ENCODE results near the gene EPN1.
"Not testable (repeated sequence)": the region's sequence is repeated elsewhere in the genome, so short reads cannot be mapped to it uniquely, and the experiment has no call there.

The EPN1 gene

GRCh38 chr19:55693336-55693974 is 18.4 kb downstream of the EPN1 start:
- no peak for DNase-seq (ENCODE audit: low read depth)

DNA sequence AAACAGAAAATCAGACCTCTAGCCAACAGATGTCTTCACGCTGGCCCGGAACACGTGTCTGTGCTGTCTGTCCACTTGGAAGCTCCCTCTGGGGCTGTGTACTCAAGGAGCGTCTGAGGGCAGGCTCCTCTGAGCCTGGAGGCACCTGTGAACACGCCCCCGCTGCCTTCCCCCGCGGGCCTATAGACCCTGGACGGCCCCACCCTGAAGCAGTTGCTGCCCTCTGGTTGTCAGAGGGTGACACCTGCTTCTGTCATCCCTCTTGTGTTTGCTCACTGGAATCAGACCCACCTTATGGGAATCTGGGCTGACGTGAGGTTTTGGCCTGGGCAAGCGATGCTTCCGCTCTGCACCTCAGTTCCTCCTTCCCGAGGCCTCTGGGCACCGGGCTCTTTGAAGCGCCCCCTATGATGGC is 19.2 kb downstream of the EPN1 start:
- no peak for DNase-seq (ENCODE audit: low read depth)

- DNase-seq (ENCODE audit: low read depth): no peak
These were observed 19.8 kb downstream of the EPN1 start for GRCh38 chr19:55694656-55695491.

GRCh38 chr19:55695511-55696290 is 20.7 kb downstream of the EPN1 start:
- DNase-seq (ENCODE audit: low read depth): no peak

DNA sequence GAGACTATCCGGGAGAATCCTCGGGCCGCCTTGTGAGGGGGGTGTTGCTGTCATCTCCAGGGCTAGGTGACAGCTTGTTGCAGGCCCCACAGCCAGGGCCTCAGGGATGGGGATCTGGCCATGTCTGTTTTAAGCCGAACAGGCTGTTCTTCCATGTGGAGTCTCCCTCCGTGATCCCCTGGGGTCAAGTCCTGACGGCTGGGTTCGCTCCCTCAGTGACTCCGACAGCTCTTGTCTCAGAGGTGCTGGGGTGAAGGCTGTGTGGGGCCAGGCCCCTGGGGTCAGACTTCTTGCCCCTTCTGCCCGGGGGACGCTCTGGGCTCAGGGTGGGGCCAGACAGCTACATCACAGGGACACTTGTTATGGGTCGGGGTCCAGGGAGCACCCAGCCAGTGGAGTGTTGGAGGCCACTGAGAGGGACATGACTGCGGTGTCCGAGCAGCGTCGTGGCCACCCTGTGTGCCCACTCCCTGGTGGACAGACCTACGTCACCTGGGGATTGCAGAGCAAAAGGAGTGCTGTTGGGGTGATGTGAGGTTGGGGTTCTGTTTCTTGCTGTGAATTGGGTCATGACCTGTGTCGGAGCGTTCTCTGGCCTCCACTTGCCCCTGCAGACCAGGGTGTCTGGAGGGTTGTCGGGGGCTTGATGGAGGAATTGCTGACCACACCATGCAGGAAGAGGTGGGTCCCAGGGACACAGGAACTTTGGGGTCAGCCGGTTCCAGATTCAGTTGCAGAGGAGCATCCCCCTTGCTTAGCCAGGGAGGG is 21.5 kb downstream of the EPN1 start:
- DNase-seq (ENCODE audit: low read depth): no peak

DNA sequence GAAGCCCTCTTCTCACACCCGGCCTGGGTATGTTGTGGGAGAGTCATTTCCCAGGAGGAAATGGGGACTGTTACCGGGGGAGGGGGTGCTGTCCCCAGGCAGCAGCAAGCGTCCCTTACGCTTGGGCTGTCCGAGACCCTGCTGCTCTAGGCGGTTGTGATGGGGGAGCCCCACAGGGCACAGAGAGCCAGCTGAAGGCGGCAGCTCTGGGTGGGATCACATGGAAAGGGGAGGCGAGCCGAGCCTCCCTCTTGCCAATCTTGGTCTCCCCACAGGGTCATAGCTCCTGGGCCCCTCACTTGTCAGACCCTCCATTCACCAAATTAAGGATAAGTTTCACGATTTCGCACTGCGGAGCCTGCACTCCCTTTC is 22.0 kb downstream of the EPN1 start:
- no peak for DNase-seq (ENCODE audit: low read depth)

DNA sequence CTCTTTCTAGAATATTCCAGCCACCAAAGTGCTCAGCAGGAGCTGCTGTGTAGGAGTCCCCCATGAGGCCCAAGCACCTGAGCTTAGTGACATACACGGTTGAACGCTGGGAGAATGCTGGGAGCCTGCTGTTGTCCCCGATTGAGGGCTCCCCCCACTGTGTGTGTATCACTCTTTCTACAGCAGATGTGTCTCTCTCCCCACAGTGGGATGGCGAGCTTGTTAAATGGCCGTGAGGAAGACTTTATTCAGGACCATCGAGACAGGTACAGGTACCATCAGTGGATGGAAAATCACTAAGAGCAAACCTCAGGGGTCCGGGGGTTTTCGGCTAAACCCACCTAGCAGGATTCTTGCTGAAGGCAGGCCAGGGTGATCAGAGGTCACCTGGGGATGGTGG is 22.7 kb downstream of the EPN1 start:
- no peak for DNase-seq (ENCODE audit: low read depth)

DNA sequence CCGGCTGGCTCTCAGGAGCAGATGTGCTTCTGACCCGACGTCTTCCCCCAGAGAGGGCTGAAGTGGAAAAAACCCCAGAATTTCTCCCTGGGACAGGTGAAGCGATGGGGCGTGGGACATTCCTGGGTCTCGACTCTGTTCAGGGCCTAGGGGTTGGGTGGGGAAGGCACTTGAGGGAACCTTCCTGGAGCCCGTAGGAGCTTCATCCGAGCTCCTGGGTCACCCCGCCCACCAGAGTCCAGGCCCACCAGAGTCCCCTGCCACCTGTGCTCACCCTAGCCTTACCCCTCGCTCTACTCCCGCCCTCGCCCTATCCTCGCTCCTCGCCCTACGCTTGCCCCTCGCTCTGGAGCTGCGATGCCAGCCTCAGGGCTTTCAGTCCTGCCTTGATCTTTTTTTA is 23.2 kb downstream of the EPN1 start:
- DNase-seq (ENCODE audit: low read depth): no peak

DNA sequence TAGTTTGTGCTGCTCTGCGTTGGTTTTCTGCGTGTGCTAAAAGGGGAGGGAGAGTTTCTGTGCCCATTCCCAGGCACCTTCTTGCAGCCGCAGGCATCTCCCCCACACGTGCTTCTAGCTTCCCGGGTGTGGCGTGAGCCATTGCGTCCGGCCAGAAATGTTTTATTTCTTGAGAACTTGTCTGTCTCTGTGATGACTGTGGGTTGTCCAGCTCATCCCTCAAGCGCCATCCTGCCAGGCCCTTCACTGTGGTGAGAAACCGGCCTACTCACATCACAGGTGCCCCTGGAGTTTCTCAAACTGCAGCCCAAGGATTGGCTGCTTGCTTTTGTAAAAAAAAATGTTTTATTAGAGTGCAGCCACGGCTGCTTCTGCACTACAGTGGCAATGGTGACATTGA is 24.2 kb downstream of the EPN1 start:
- DNase-seq (ENCODE audit: low read depth): no peak

- DNase-seq (ENCODE audit: low read depth): no peak
These were observed 25.8 kb downstream of the EPN1 start for GRCh38 chr19:55700813-55701212.

DNA sequence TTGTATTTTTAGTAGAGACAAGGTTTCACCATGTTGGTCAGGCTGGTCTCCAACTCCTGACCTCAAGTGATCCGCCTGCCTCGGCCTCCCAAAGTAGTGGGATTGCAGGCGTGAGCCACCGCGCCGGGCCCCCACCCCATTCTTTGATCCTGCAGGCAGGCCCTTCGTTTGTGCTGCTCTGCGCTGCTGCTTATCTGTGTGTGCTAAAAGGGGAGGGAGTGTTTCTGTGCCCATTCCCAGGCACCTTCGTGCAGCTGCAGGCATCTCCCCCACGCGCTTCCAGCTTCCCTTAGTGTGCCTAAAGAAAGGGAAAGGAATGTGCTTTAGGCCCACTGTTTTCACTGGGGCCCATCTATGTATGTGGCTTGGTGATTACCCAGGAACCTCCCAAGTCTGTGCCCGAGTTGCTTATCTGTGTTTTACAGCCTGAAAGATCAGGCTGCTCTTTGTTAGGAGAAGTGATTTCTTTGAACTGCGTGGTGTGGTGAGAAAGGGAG is 27.2 kb downstream of the EPN1 start:
- DNase-seq (ENCODE audit: low read depth): no peak

- peak; percentile 18 for DNase-seq (ENCODE audit: low read depth)
These were observed 28.8 kb downstream of the EPN1 start for GRCh38 chr19:55703790-55704215.

DNA sequence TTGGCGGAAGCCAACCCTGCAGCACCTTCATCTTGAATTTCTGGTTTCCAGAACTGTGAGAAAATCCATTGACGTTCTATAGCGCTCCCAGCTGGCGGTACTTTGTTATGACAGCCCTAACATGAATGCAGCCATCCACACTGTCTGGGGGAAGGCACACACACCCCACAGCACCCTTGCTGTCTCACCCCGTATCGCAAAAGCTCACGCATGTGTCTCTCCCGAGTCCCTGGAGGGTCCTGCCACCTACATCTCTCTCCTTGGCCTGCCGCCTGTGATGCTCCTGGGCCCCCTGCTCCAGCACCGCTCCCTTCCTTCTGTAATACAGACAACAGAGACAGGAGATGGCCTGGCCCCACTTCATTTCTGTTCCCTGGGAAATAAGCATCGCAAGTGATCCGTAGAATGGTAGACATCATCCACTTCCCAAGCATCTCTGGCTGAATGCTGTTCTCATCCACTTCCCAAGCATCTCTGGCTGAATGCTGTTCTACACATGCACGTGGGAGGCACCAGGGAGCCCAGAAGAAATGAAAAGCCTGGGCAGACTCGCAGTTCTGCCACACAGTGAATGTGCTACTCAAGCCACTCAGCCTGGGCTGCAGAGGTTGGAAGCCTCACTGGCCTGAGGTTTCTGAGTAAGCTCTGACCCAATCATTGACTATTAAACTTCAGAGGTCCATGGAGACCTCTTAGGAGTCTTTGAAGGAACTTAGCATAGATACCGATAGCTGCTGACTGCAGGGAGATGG is 29.6 kb downstream of the EPN1 start:
- DNase-seq (ENCODE audit: low read depth): no peak

GRCh38 chr19:55705972-55706371 is 30.9 kb downstream of the EPN1 start:
- DNase-seq (ENCODE audit: low read depth): no peak

DNA sequence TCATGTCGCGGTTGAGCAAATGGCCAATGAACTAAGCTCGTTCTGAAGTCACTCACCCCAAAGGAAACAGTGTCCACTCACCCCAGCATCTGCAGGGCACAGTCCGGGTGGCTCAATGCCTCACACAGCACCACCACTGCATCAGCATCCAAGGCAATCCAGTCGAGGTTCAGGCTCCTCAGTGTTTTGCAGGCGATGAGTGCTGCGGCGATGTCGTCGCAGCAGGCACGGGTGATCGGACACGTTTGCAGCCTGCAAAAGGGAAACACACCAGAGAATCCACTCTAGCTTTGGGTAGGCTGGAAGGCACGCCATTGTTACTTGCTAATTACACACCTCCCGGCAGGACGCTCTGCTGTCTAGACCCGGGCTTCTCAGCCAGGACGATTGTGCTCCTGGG is 36.7 kb downstream of the EPN1 start:
- DNase-seq (ENCODE audit: low read depth): no peak

- no peak for DNase-seq (ENCODE audit: low read depth)
These were observed 38.0 kb downstream of the EPN1 start for GRCh38 chr19:55712804-55713631.

- DNase-seq (ENCODE audit: low read depth): no peak
These were observed 41.5 kb downstream of the EPN1 start for GRCh38 chr19:55716531-55716930.

DNA sequence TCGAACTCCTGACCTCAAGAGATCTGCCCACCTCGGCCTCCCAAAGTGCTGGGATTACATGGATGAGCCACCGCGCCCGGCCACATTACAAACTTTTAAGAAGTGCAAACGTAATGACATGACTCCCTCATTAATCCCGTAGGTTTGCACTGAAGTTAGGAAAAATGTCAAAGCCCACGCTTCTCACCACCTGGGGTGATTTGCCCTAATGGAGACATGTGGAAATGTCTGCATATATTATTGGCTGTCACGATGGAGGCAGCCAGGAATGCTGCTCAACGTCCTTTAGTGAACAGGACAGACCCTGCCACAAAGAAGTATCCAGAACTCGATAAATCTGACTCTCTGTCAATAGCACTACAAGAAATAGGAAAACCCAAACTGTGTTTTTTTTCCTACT is 42.2 kb downstream of the EPN1 start:
- DNase-seq (ENCODE audit: low read depth): no peak

GRCh38 chr19:55717879-55718711 is 43.1 kb downstream of the EPN1 start:
- DNase-seq (ENCODE audit: low read depth): not testable (repeated sequence)

Data from stimulated activated CD8-positive, alpha-beta memory T cell treated with anti-CD3 and anti-CD28 coated beads, Interleukin-7, amount 100 ng/mL, for 24 hours (primary cell).